ENCODE results near the gene PRRX1.

DNA sequence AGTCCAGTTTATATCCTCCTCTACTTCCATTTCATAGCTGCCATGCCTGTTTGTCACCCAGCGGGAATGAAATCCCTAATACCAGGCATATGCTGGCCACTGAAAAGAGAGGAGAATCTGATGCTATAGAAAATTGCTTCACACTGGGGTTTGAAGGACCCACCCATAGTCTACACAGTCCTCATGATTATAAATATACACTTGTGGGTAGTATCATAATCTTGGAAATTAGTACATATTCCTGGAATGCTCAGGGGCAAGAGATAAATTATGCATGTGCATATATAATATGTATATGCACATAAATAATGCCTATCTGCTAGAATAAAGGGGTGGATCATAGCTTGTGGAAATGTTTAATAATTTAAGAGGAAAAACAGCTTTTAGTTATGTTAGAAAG lies 105.8 kb downstream of the PRRX1 start:
- TF ChIP-seq POLR2A (IDR thresholded peaks at IDR 0.05; ENCODE audit: insufficient read depth in 1 of 2, low read depth in 2 of 2, low read length in 2 of 2): no peak
- TF ChIP-seq ZNF629 (CRISPR knock-in tag; conservative IDR thresholded peaks at IDR 0.05): no peak
- TF ChIP-seq, protein P1, sequence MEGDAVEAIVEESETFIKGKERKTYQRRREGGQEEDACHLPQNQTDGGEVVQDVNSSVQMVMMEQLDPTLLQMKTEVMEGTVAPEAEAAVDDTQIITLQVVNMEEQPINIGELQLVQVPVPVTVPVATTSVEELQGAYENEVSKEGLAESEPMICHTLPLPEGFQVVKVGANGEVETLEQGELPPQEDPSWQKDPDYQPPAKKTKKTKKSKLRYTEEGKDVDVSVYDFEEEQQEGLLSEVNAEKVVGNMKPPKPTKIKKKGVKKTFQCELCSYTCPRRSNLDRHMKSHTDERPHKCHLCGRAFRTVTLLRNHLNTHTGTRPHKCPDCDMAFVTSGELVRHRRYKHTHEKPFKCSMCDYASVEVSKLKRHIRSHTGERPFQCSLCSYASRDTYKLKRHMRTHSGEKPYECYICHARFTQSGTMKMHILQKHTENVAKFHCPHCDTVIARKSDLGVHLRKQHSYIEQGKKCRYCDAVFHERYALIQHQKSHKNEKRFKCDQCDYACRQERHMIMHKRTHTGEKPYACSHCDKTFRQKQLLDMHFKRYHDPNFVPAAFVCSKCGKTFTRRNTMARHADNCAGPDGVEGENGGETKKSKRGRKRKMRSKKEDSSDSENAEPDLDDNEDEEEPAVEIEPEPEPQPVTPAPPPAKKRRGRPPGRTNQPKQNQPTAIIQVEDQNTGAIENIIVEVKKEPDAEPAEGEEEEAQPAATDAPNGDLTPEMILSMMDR (CRISPR knock-in tag; IDR thresholded peaks at IDR 0.05): no peak
- no peak for TF ChIP-seq EZH2 (conservative IDR thresholded peaks at IDR 0.05; ENCODE audit: low read depth, low read length)
- TF ChIP-seq ZNF768 (CRISPR knock-in tag; IDR thresholded peaks at IDR 0.05): no peak
- TF ChIP-seq SUZ12 (IDR thresholded peaks at IDR 0.05; ENCODE audit: low read depth, low read length): no peak
- no peak for TF ChIP-seq SAP130 (CRISPR knock-in tag; IDR thresholded peaks at IDR 0.05; ENCODE audit: low read depth)
- no peak for TF ChIP-seq EP300 (IDR thresholded peaks at IDR 0.05; ENCODE audit: low read depth in 2 of 2, low read length in 2 of 2)
- TF ChIP-seq EP300 (CRISPR knock-in tag; IDR thresholded peaks at IDR 0.05; ENCODE audit: borderline replicate concordance): no peak
- no peak for TF ChIP-seq HNRNPUL1 (IDR thresholded peaks at IDR 0.05; ENCODE audit: low read depth, low read length)
- TF ChIP-seq CEBPB (IDR thresholded peaks at IDR 0.05; ENCODE audit: borderline replicate concordance, low read depth, low read length): no peak
- TF ChIP-seq NR2C2 (CRISPR knock-in tag; IDR thresholded peaks at IDR 0.05; ENCODE audit: borderline replicate concordance): no peak
- TF ChIP-seq SRY (CRISPR knock-in tag; IDR thresholded peaks at IDR 0.05): no peak
- TF ChIP-seq ZNF7 (CRISPR knock-in tag; IDR thresholded peaks at IDR 0.05): no peak

All from HepG2 (cell line).